ENCODE data around the gene CLEC16A.
A peak's percentile ranks its signal among the peaks of the same experiment; 100 is the strongest.

Gene CLEC16A

GRCh38 chr16:10970065-10970464 is 25.7 kb downstream of the CLEC16A start:
- no peak overlapping the region for H3K27ac ChIP-seq
- POLR2A ChIA-PET (ENCODE audit: low non-redundant PET), result no interaction called here
- CTCF ChIA-PET, result interaction anchor here (1.3 kb wide), 1 partner anchor 171 kb away, joined by 6 read pairs; no protein-coding TSS in a partner anchor
- DNase-seq (ENCODE audit: low spot score), result no peak
- no peak for TF ChIP-seq CTCF (conservative IDR thresholded peaks at IDR 0.05; ENCODE audit: low read depth)

GRCh38 chr16:10971560-10971961 is 27.2 kb downstream of the CLEC16A start:
- H3K27ac ChIP-seq, result peak overlapping the region; percentile 43
- peak; percentile 77 for TF ChIP-seq CTCF (conservative IDR thresholded peaks at IDR 0.05; ENCODE audit: low read depth)
- CTCF ChIA-PET, result interaction anchor here (0.6 to 1.3 kb wide), 10 partner anchors 9 to 284 kb away, joined by 3 to 9 read pairs (median 4); partner anchors contain the start of gene SOCS1
- POLR2A ChIA-PET (ENCODE audit: low non-redundant PET), result interaction anchor here (0.6 kb wide), 1 partner anchor 285 kb away, joined by 5 read pairs; no protein-coding TSS in a partner anchor
- DNase-seq (ENCODE audit: low spot score), result peak; percentile 60

GRCh38 chr16:10972108-10972818 is 27.9 kb downstream of the CLEC16A start:
- peak overlapping the region; percentile 43 for H3K27ac ChIP-seq
- CTCF ChIA-PET, result interaction anchor here (0.6 kb wide), 1 partner anchor 51 kb away, joined by 4 read pairs; no protein-coding TSS in a partner anchor
- no peak for DNase-seq (ENCODE audit: low spot score)
- TF ChIP-seq CTCF (conservative IDR thresholded peaks at IDR 0.05; ENCODE audit: low read depth), result no peak
- POLR2A ChIA-PET (ENCODE audit: low non-redundant PET), result no interaction called here

- H3K27ac ChIP-seq, result no peak overlapping the region
- ChIA-PET POLR2A (ENCODE audit: low non-redundant PET) (no interaction called here), CTCF (no interaction called here)
- no peak for TF ChIP-seq CTCF (conservative IDR thresholded peaks at IDR 0.05; ENCODE audit: low read depth)
- DNase-seq (ENCODE audit: low spot score), result no peak
These were observed 28.6 kb downstream of the CLEC16A start for GRCh38 chr16:10972819-10973464.

- no peak for TF ChIP-seq CTCF (conservative IDR thresholded peaks at IDR 0.05; ENCODE audit: low read depth)
- no peak for DNase-seq (ENCODE audit: low spot score)
- ChIA-PET CTCF (interaction anchor here (0.6 kb wide), 1 partner anchor 18 kb away, joined by 8 read pairs; no protein-coding TSS in a partner anchor), POLR2A (ENCODE audit: low non-redundant PET) (no interaction called here)
- no peak overlapping the region for H3K27ac ChIP-seq
These were observed 32.3 kb downstream of the CLEC16A start for GRCh38 chr16:10976634-10977033.

DNA sequence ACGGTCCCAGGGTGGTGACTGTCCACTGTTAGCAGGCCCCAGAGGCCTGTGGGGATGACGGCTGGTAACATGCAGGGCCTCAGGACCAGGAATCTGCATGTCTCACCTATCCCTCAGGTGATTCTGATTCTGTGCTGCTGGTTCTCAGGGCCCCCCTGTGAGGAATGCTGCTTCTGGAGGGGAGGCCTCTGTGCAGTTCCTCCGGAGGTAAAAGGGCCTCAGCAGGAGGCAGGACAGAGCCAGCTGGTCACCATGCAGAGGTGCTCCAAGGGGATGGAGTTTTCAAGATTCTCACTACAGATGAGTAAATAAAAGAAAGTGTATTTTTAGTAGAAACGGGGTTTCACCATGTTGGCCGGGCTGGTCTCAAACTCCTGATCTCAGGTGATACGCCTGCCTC is 33.8 kb downstream of the CLEC16A start:
- H3K27ac ChIP-seq, result no peak overlapping the region
- no peak for TF ChIP-seq CTCF (conservative IDR thresholded peaks at IDR 0.05; ENCODE audit: low read depth)
- no peak for DNase-seq (ENCODE audit: low spot score)
- ChIA-PET POLR2A (ENCODE audit: low non-redundant PET) (no interaction called here), CTCF (no interaction called here)

Data from RWPE1 (cell line).